ENCODE measurements around the gene ST6GAL1. TPM values are rescaled to one million over a fixed set of nuclear protein-coding genes. Genes with fewer than 3 reads are reported as not detected.

ST6GAL1 gene
- total and polyA plus RNA-seq, 2 of the 4 experiments (the other 2 are of a cell fraction): 1.4 to 2.9 TPM

DNA sequence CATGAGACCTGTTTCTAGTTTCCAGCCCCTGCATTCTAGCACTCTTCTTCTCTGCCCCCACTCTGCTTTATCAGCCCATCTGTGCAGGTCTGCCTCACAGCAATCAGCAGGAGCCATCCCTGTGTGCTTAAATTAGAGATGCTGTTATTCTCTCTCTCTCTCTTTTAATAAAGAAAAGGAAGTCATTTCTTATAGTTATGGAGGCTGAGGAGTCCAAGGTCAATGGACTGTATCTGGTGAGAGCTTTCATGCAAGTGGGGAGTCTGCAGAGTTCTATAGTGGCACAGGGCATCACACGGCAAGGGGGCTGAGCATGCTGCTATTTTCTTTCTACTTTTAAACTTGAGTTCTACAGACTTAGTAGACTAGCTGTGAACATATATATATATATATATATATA, 4.5 kb upstream of the ST6GAL1 start:
- ChIA-PET POLR2A (ENCODE audit: unreplicated experiment) (no interaction called here), CTCF (no interaction called here)
- Histone ChIP-seq H3K23ac (ENCODE audit: low read depth, low read length) (no peak overlapping the region), H3K9me1 (ENCODE audit: insufficient read depth, low read length) (no peaks in the 10 kb centered on the region), H3K9me3 (ENCODE audit: control insufficient read depth, insufficient read depth, low read length) (no peaks in the 10 kb centered on the region), H2BK120ac (ENCODE audit: low read depth, low read length) (no peak overlapping the region), H4K8ac (ENCODE audit: low read depth in 2 of 2, low read length in 2 of 2) (no peak overlapping the region), H2BK5ac (ENCODE audit: low read depth, low read length, poor library complexity, severe bottlenecking) (no peak overlapping the region), H3K4me1 (ENCODE audit: control insufficient read depth, insufficient read depth, low read length) (no peaks in the 10 kb centered on the region), H3K36me3 (ENCODE audit: control insufficient read depth, insufficient read depth, low read length) (no peaks in the 10 kb centered on the region), H4K20me1 (ENCODE audit: insufficient read depth, low read length) (no peaks in the 10 kb centered on the region), H3K14ac (replicated peaks; ENCODE audit: low read depth, low read length) (no peak overlapping the region), H2AFZ (replicated peaks; ENCODE audit: low read length, poor library complexity) (no peak overlapping the region), H4K91ac (ENCODE audit: insufficient read depth, low read depth, low read length) (no peak overlapping the region), H2AK5ac (ENCODE audit: low read depth, low read length) (no peak overlapping the region), H3K4me2 (ENCODE audit: low read depth, low read length) (no peak overlapping the region), H3K4ac (ENCODE audit: low read depth, low read length) (no peak overlapping the region), H3K56ac (ENCODE audit: extremely low read depth, insufficient read depth, low read length) (no peak overlapping the region), H3K4me3 (ENCODE audit: insufficient read depth, low read depth, low read length) (no peak overlapping the region), H2BK15ac (ENCODE audit: low read depth, low read length) (no peak overlapping the region), H3K27me3 (ENCODE audit: control insufficient read depth, insufficient read depth, low read length) (peaks cover 22% of the 10 kb centered on the region), H3K9ac (ENCODE audit: low read depth, low read length) (no peak overlapping the region), H2AK9ac (replicated peaks; ENCODE audit: low read depth, low read length, poor library complexity) (no peak overlapping the region), H3K18ac (ENCODE audit: low read depth, low read length) (no peak overlapping the region), H3K27ac (ENCODE audit: insufficient read depth, low read length) (no peak overlapping the region), H3K79me1 (ENCODE audit: low read depth in 1 of 2, low read length in 2 of 2) (no peaks in the 10 kb centered on the region), H4K5ac (ENCODE audit: low read depth, low read length) (no peak overlapping the region), H2BK20ac (ENCODE audit: low read depth, low read length) (no peak overlapping the region)
- DNase-seq: no peak
- BruUV-seq (replicated peaks): no TSS peak
- no CpG with 5 or more reads among the region's 1 CpG for WGBS, 2 experiments (ENCODE audit: extremely low coverage in 2 of 2, insufficient read length in 1 of 2)
- dilution Hi-C loops (cut with HindIII; ENCODE audit: low sequenced_read_pairs, unreplicated experiment) (no loop called here), in situ Hi-C loops (cut with MboI; ENCODE audit: low sequenced_read_pairs) (no loop called here), intact Hi-C loops (cut with micrococcal nuclease) (no loop called here)
- ATAC-seq (ENCODE audit: low read depth): no peak
- TF ChIP-seq CEBPB (IDR thresholded peaks at IDR 0.05; ENCODE audit: low read depth, low read length) (no peak), POLR2A (IDR thresholded peaks at IDR 0.05; ENCODE audit: low read depth, low read length) (no peak), SMC3 (IDR thresholded peaks at IDR 0.05; ENCODE audit: low read depth, low read length) (no peak), MXI1 (IDR thresholded peaks at IDR 0.05; ENCODE audit: borderline replicate concordance, low read depth, low read length) (no peak), MAFK (IDR thresholded peaks at IDR 0.05; ENCODE audit: low read depth, low read length) (no peak), MAZ (IDR thresholded peaks at IDR 0.05; ENCODE audit: borderline replicate concordance, low read depth, low read length) (no peak), BHLHE40 (IDR thresholded peaks at IDR 0.05; ENCODE audit: low read depth, low read length) (no peak), RCOR1 (IDR thresholded peaks at IDR 0.05; ENCODE audit: insufficient replicate concordance, low read length) (no peak), CHD1 (IDR thresholded peaks at IDR 0.05; ENCODE audit: low read depth, low read length) (no peak), CTCF (conservative IDR thresholded peaks at IDR 0.05; ENCODE audit: low read depth, low read length) (no peak), RFX5 (IDR thresholded peaks at IDR 0.05; ENCODE audit: low read depth, low read length) (no peak), FOS (IDR thresholded peaks at IDR 0.05; ENCODE audit: low read depth, low read length) (no peak), RAD21 (IDR thresholded peaks at IDR 0.05; ENCODE audit: low read length) (no peak), NFE2L2 (IDR thresholded peaks at IDR 0.05; ENCODE audit: low read depth, low read length) (no peak)
- TF ChIP-seq, protein P1, sequence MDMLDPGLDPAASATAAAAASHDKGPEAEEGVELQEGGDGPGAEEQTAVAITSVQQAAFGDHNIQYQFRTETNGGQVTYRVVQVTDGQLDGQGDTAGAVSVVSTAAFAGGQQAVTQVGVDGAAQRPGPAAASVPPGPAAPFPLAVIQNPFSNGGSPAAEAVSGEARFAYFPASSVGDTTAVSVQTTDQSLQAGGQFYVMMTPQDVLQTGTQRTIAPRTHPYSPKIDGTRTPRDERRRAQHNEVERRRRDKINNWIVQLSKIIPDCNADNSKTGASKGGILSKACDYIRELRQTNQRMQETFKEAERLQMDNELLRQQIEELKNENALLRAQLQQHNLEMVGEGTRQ (IDR thresholded peaks at IDR 0.05; ENCODE audit: low read depth, low read length): no peak
- TF ChIP-seq, protein P2, sequence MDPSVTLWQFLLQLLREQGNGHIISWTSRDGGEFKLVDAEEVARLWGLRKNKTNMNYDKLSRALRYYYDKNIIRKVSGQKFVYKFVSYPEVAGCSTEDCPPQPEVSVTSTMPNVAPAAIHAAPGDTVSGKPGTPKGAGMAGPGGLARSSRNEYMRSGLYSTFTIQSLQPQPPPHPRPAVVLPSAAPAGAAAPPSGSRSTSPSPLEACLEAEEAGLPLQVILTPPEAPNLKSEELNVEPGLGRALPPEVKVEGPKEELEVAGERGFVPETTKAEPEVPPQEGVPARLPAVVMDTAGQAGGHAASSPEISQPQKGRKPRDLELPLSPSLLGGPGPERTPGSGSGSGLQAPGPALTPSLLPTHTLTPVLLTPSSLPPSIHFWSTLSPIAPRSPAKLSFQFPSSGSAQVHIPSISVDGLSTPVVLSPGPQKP (IDR thresholded peaks at IDR 0.05; ENCODE audit: borderline replicate concordance, low read depth, low read length): no peak
